ENCODE measurements around the gene BASP1. TPM values are rescaled to one million over a fixed set of nuclear protein-coding genes. Genes with fewer than 3 reads are reported as not detected.

BASP1 gene
- polyA plus RNA-seq, 3 donors = 76.6 to 97.1 (median 84.1) TPM

- no peak for DNase-seq
These were observed 2.6 kb downstream of the BASP1 start for GRCh38 chr5:17219992-17220391.

- DNase-seq = no peak
These were observed 3.0 kb downstream of the BASP1 start for GRCh38 chr5:17220469-17220868.

GRCh38 chr5:17221843-17222636 lies 4.6 kb downstream of the BASP1 start:
- no peak for DNase-seq

GRCh38 chr5:17222664-17223063 lies 5.2 kb downstream of the BASP1 start:
- no peak for DNase-seq

- DNase-seq = no peak
These were observed 6.1 kb downstream of the BASP1 start for GRCh38 chr5:17223367-17224185.

GRCh38 chr5:17224858-17225511 lies 7.6 kb downstream of the BASP1 start:
- DNase-seq = no peak

GRCh38 chr5:17225520-17225919 lies 8.1 kb downstream of the BASP1 start:
- DNase-seq = no peak

GRCh38 chr5:17227868-17228267 lies 10.4 kb downstream of the BASP1 start:
- no peak for DNase-seq

- no peak for DNase-seq
These were observed 11.4 kb downstream of the BASP1 start for GRCh38 chr5:17228821-17229291.

GRCh38 chr5:17229313-17229712 lies 11.9 kb downstream of the BASP1 start:
- DNase-seq = no peak

GRCh38 chr5:17230191-17230590 lies 12.8 kb downstream of the BASP1 start:
- DNase-seq = no peak

- no peak for DNase-seq
These were observed 13.5 kb downstream of the BASP1 start for GRCh38 chr5:17230808-17231525.

GRCh38 chr5:17232405-17232804 lies 15.0 kb downstream of the BASP1 start:
- DNase-seq = no peak

GRCh38 chr5:17233488-17233887 lies 16.1 kb downstream of the BASP1 start:
- no peak for DNase-seq

- no peak for DNase-seq
These were observed 16.9 kb downstream of the BASP1 start for GRCh38 chr5:17234374-17234773.

- no peak for DNase-seq
These were observed 18.4 kb downstream of the BASP1 start for GRCh38 chr5:17235731-17236330.

GRCh38 chr5:17238521-17239041 lies 21.1 kb downstream of the BASP1 start:
- no peak for DNase-seq

- DNase-seq = no peak
These were observed 22.5 kb downstream of the BASP1 start for GRCh38 chr5:17239953-17240352.

- DNase-seq = no peak
These were observed 23.1 kb downstream of the BASP1 start for GRCh38 chr5:17240487-17240886.

GRCh38 chr5:17241635-17242034 lies 24.2 kb downstream of the BASP1 start:
- DNase-seq = no peak
